ENCODE data around the gene ZFR2.
"Not testable (repeated sequence)": the region's sequence is repeated elsewhere in the genome, so short reads cannot be mapped to it uniquely, and the experiment has no call there.

ZFR2 gene

GRCh38 chr19:3836887-3837286, 32.0 kb downstream of the ZFR2 start:
- no peak for DNase-seq (ENCODE audit: low read depth)

DNA sequence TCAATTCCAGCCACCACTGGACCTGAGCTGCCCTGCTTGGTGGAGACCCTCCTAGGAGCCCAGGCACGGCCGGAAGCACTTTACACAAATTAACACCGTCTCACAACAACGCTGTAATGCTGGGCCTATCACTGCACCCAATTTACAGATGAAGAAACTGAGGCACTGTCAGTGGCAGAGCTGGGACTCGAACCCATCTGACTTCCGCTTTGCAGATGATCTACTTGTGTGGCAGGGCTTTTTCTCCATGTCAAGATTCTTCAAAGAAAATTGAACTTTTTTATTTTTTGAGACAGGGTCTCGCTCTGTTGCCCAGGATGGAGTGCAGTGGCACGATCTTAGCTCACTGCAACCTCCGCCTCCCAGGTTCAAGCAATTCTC, 33.8 kb downstream of the ZFR2 start:
- DNase-seq (ENCODE audit: low read depth): no peak

DNA sequence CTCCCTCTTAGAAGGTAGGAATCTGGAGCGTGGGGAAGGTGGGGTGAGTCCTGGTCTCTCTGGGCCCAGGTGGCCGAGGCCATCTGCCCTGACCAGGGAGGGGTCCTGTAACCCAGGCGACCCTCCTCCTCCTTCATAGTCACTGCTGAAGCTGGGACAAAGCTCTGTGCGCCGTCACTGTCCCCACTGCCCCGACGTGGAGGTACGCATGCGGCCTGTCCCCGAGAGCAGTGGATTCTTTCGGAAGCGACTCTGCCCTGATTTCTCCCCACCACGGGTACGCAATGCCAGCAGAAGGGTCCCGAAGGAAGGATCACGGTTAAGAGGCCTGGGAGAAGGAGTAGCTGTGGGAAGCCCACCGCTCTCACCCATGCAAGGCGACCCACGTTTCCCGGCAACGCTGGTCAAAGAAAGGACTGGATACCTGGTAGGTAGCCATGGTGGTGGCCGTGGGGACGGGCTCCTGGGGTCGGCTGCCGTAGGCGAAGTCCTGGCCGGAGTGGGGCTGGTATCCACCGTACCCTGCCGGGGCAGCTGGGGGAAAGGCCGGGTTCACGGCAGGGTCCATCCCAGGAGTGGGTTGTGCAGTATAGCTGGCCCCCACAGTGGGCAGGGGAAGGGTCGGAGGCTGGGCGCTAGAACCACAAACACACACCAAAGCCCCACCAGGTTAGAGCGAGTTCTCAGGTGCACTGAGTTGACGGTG, 34.3 kb downstream of the ZFR2 start:
- DNase-seq (ENCODE audit: low read depth): no peak

DNA sequence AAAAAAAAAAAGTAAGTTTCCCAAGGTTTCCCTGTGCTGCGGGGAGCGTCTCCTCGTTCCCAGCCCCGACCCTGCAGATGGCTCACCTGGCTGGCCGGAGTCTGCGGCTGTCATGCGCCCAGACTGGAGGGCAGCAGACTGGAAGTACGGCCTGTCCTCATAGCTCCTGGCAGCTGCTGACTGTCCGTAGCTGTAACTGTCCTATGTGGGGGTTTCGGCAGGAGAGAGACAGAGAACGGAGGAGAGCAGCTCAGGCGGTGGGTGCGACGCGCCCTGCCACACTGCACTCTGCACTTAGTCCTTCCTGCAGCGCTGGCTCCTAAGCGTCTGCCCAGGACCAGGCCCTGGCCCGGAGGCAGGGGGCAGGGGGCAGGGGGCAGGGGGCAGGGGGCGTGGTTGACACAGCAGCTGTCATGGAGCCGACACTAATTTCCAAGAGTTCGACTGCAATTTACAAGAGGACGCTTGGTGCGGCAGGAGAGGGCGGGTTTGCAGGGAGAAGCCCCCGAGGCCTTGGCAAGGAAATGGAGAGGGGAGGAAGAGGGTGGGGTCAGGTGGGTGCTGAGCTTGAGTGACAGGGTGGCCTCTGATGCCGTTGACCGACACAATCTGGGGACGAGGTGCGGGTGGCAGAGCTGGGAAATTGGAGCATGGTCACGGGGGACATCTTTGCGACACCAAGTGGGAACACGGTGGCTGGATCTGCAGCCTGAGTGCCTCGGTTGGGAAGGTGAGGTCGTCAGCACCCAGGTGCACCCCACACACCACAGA, 35.1 kb downstream of the ZFR2 start:
- no peak for DNase-seq (ENCODE audit: low read depth)

DNA sequence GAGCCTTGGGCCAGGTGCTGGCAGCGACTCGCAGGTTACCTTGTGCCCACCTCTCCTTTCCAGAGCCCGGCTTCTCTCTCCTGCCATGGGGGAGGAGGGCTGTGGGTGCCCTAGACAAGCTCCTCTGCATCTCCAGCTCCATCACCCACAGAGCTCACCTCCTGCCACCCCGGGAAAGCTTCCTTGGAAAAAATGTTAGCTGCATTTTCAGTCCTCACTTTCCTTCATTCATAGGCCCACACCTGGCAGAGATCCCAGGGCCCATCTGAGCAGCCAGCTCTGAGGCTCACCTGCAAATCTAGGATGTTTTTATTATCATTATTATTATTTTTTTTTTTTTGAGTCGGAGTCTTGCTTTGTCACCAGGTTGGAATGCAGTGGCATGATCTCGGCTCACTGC, 36.8 kb downstream of the ZFR2 start:
- no peak for DNase-seq (ENCODE audit: low read depth)

GRCh38 chr19:3831601-3832000, 37.2 kb downstream of the ZFR2 start:
- no peak for DNase-seq (ENCODE audit: low read depth)

- no peak for DNase-seq (ENCODE audit: low read depth)
Measured at GRCh38 chr19:3830621-3831589, 37.9 kb downstream of the ZFR2 start.

DNA sequence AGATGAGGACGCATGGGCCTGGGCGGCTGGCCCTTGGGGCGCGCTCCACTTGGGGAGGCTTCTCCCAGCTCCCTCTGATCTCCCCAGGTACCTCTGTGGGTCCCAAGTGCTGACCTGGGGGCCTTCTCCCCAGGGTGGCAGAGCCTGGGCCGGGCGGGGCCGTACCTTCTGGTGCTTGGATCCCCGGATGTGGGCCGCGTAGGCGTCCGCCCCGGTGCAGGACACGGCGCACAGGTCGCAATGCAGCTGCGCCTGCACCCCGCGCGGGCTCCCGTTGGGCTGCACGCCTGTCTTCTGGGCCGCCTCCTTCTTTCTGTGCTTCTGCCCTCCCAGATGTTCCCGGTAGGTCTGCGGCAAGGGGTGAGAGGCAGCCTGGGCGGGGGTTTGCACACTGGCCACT, 41.5 kb downstream of the ZFR2 start:
- no peak for DNase-seq (ENCODE audit: low read depth)

- no peak for DNase-seq (ENCODE audit: low read depth)
Measured at GRCh38 chr19:3826163-3826562, 42.7 kb downstream of the ZFR2 start.

DNA sequence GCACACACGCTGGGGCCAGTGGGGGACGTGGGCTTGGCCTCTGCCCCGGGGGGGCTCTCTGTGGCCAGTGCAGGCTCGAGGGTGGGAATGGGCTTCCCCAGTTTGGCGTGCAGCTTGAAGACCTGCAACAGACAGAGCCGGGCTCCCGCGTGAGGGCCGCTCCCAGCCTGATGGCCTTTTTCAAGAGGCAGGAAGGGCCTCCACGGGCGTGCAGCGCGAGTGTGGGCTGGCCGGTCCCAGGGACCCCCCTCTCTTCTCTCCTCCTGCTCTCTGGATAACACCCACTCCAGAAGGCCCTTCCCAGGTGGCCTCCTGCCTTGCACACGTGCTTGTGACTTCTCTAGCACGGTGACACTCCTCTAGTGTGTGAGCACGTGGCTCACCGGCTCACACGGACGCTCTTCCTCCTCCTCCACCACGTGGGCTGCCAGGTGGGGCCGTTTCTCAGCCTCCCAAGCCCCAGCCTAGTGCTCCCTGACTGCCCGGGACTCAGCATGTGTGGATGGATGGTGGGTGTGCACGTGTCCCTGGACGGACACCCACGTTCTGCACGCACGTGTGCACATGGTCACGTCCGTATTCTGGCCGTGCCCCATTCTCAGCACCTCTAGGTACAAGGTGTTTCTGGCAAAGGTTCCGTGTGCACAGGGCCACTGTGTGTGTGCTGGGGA, 43.4 kb downstream of the ZFR2 start:
- DNase-seq (ENCODE audit: low read depth): no peak

DNA sequence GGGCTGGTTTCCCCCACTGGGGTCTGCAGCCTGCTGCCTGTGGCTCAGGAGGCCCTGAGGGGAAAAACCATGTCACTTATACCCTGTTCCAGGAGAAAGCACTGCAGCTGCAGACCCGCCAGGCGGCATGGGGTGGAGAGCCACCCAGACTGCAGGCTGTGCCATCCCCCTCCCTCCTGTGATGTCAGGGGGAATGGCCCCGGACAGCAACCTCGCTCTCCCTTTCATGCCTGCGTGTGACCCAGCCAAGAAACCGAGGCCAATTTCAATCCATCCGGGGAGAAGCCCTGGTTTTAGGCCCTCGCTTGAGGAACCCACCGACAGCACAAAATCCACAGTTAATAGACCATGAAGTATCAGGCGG, 45.5 kb downstream of the ZFR2 start:
- DNase-seq (ENCODE audit: low read depth): no peak

- no peak for DNase-seq (ENCODE audit: low read depth)
Measured at GRCh38 chr19:3822683-3823349, 46.0 kb downstream of the ZFR2 start.

- peak; percentile 57 for DNase-seq (ENCODE audit: low read depth)
Measured at GRCh38 chr19:3821857-3822364, 46.9 kb downstream of the ZFR2 start.

DNA sequence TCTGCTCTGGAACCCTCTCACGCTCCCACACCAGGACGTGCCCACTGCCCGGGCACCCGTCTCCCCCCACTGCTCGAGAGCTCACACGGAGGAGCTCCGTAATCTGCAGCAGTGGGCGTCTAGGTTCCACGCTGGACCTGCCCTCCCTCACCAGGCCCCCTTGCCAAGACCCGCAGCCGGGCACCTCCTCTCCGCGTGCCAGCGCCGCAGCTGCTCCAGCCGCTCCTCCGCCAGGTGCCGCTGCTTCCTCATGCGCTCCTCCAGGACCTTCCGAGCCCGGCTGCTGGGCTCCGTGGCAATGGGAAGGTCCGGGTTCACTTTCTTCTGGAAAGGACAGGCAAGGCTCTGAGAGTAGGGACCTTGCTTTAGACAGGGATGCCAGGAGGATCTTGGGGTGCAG, 47.7 kb downstream of the ZFR2 start:
- no peak for DNase-seq (ENCODE audit: low read depth)

DNA sequence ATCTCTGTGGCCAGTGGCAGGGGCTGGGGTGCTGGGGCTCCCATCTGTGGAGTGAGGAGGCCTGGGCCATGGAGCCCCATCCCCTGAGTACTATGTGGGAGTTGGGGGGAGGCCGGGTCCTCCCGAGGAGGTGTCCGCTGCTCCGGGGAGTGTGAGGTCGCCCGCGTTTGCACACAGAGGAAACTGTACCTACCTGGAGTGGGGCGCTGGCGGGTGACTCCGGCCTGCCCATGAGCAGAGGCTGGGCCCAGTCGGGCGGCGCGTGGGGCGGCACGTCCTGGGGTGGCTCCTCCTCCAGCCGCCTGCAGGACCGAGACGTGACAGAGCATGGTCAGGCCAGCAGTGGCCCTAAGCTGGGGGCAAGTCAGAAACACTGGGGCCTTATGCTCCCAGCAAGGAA, 48.8 kb downstream of the ZFR2 start:
- no peak for DNase-seq (ENCODE audit: low read depth)

GRCh38 chr19:3818918-3819317, 49.9 kb downstream of the ZFR2 start:
- no peak for DNase-seq (ENCODE audit: low read depth)

GRCh38 chr19:3818466-3818865, 50.4 kb downstream of the ZFR2 start:
- no peak for DNase-seq (ENCODE audit: low read depth)

DNA sequence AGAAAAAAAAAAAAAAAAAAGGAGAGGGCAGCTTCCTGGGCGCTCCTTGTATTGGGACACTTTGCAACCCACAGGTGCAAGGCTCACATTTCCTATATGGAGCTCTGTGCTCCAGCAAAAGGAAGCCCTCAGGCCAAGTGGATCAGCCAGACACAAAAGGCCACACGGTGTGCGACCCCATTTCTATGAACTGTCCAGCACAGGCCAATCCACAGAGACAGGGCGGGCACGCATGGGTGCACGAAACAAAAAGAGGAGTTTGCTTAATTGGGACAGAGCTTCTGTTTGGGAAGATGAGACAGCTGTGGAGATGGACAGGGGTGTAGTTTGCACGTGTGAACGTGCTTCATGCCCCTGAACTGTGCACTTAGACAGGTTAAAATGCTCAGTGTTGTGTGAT, 51.1 kb downstream of the ZFR2 start:
- DNase-seq (ENCODE audit: low read depth): no peak

DNA sequence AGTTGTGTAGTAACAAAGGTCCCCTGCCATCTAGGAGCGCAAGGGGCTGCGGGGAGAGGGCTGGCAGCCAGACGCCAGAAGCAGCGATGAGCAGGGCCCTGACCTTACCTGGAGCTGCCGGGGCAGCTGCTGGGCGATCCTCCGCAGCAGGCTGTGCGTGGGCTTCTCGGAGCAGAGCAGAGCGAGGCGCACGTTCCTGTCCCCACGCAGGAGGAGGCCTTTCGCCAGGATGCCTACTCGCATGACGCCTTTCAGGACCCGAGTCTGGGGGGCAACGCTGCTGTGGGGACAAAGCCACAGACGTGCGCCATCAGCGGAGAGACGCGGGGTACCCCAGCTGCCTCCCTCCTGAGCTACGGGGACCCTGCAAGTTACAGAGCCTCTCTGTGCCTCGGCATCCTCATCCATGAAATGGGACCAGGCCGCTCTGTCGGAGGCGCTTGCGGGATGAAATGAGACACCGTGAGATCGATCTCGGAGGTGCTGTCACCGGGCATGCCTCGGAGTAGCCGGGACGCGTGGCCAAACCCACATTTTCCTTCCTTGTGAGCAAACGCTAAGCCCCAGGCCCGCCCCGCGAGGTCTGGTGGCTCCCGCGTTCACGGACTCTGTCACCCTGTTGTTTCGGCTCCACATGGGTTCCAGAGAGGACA, 52.1 kb downstream of the ZFR2 start:
- DNase-seq (ENCODE audit: low read depth): no peak

GRCh38 chr19:3816148-3816547, 52.7 kb downstream of the ZFR2 start:
- not testable (repeated sequence) for DNase-seq (ENCODE audit: low read depth)

DNA sequence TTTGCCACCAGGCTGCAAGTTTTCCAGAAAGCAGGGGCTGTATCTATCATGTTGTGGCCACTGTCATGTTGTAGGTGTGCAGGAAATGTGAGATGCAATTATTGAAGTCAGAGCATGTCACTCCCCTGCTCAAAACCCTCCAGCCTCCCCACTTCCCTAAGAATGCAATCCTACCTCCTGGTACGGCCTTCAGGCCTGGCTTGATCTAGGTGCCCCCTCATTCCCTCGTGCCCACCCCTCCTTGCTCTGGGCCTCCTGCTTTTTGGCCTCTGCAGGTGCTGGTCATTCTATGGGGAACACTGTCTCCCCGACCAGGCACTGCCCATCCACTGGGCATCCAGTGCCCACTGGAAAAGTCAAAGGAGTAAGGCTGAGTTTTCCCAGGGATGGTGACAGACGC, 54.2 kb downstream of the ZFR2 start:
- DNase-seq (ENCODE audit: low read depth): no peak
